Colonic mucosa (tissue), 4 donors: ENCODE measurements around the gene GRSF1. TPM values are rescaled to one million over a fixed set of nuclear protein-coding genes. Genes with fewer than 3 reads are reported as not detected.

ENCODE experiments used
- DNase-seq: peaks from one replicate; pipeline ENCODE4 v3.0.0-alpha.2; 2020
- H3K27ac ChIP-seq: fragments of 200-600 bp; one replicate; pipeline ENCODE4 v1.8.0; 2021
- H3K27me3 ChIP-seq: fragments of 200-600 bp; one replicate; pipeline ENCODE4 v1.8.0; 2021
- H3K36me3 ChIP-seq: fragments of 200-600 bp; one replicate; pipeline ENCODE4 v1.8.0; 2021
- H3K4me1 ChIP-seq: fragments of 200-600 bp; one replicate; pipeline ENCODE4 v1.8.0; 2021; ENCODE audit warnings: mild to moderate bottlenecking
- H3K4me3 ChIP-seq: fragments of 200-600 bp; one replicate; pipeline ENCODE4 v1.8.0; 2021
- H3K9ac ChIP-seq, 2 donors: one replicate each; pipeline ENCODE4 v1.7.0; 2013; ENCODE audit warnings: control low read depth in 2 of 2, low read depth in 2 of 2, low read length in 2 of 2
- H3K9me3 ChIP-seq: fragments of 200-600 bp; one replicate; pipeline ENCODE4 v1.8.0; 2021
- CTCF ChIP-seq: fragments of 200-600 bp; IDR thresholded peaks from one replicate; pipeline ENCODE4 v1.8.0; 2022; ENCODE audit warnings: antibody characterized with exemption, mild to moderate bottlenecking
- intact Hi-C: fragments of 100-400 bp; cut with DNase I; formaldehyde crosslinking; loops from one replicate; pipeline ENCODE4 v1.14.1; 2022
- total RNA-seq, 2 donors: library from RNA; stranded (reverse); fragmentation: NEBNext Ultra II Directional in 1 of 2; extraction: Animal tissue kit (Norgen Biotek cat#: 25700) in 1 of 2; gene quantifications; one replicate each; pipeline ENCODE4 v1.2.1, GENCODE V29; 2021
- donor health status: healthy.
- donor health status: DM: no; HTN: no; CAD: no.
- donor health status: DM: no; HTN: no; CAD: no.

Gene GRSF1, protein sequence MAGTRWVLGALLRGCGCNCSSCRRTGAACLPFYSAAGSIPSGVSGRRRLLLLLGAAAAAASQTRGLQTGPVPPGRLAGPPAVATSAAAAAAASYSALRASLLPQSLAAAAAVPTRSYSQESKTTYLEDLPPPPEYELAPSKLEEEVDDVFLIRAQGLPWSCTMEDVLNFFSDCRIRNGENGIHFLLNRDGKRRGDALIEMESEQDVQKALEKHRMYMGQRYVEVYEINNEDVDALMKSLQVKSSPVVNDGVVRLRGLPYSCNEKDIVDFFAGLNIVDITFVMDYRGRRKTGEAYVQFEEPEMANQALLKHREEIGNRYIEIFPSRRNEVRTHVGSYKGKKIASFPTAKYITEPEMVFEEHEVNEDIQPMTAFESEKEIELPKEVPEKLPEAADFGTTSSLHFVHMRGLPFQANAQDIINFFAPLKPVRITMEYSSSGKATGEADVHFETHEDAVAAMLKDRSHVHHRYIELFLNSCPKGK
- 100 to 1,000 TPM in 1 of 2 donors, 10 to 100 TPM in 1; 91.0 to 108 TPM for total RNA-seq

GRCh38 chr4:70839589-70840093, at the start of gene GRSF1:
GRSF1 (minus strand) TSS chr4:70839890; CDS start chr4:70839827, 63 bp downstream.
- no peaks in the 10 kb centered on the region for H3K27me3 ChIP-seq
- TF ChIP-seq CTCF, result no peak
- peak within 1 kb of the TSS; percentile 89 to 96 for H3K9ac ChIP-seq
- DNase-seq, result peak; percentile 97
- no peaks in the 10 kb centered on the region for H3K4me1 ChIP-seq
- peak within 1 kb of the TSS; percentile 86 for H3K27ac ChIP-seq
- H3K36me3 ChIP-seq, result no peaks in the 10 kb centered on the region
- H3K4me3 ChIP-seq, result peak within 1 kb of the TSS; percentile 78
- H3K9me3 ChIP-seq, result no peaks in the 10 kb centered on the region
- intact Hi-C loops, result loop anchor here (5.0 to 10.0 kb wide), 2 partner anchors 125 to 153 kb away; partner anchors contain the start of gene DCK

DNA sequence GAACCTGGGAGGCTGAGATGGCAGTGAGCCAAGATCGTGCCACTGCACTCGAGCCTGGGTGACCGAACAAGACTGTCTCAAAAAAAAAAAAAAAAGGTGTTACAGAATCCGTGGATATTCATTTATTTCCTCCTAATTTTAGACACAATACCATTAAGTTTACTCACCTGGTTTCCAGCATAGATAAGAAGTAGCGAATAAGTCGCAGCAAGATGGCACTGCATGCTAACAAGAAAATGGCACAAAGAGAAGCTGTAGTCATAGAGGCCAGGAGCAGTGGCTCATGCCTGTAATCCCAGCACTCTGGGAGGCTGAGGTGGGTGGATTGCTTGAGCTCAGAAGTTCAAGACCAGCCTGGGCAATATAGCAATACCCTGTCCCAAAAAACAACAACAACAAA, 45.5 kb upstream of the GRSF1 start:
- Histone ChIP-seq H3K27me3 (no peaks in the 10 kb centered on the region), H3K36me3 (no peaks in the 10 kb centered on the region), H3K4me3 (no peak overlapping the region), H3K27ac (no peak overlapping the region), H3K9ac (no peak overlapping the region), H3K4me1 (no peaks in the 10 kb centered on the region), H3K9me3 (no peaks in the 10 kb centered on the region)
- intact Hi-C loops, result no loop called here
- DNase-seq, result no peak
- TF ChIP-seq CTCF, result no peak

GRCh38 chr4:70880739-70881138, 41.0 kb upstream of the GRSF1 start:
- no peak for DNase-seq
- Histone ChIP-seq H3K4me1 (no peaks in the 10 kb centered on the region), H3K4me3 (no peak overlapping the region), H3K9ac (no peak overlapping the region), H3K27me3 (no peaks in the 10 kb centered on the region), H3K36me3 (no peaks in the 10 kb centered on the region), H3K9me3 (no peaks in the 10 kb centered on the region), H3K27ac (no peak overlapping the region)
- intact Hi-C loops, result no loop called here
- TF ChIP-seq CTCF, result no peak

DNA sequence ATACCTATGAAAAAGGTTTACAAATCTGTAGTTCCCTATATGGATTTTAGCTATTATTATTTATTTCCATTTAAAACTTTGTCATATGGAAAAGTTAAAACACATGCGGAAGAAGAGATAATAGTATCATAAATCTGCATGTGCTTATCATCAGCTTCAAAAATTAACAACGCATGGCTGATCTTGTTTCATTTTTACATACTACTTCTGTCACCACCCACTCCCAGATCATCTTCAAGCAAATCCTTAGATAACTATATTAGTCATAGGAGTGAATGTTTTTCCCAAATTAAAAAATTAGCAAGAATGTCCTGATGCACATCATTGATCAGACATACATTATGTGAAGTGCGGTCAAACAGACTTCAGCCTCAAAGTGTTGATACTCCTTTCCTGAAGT, 37.9 kb upstream of the GRSF1 start:
- no peak for TF ChIP-seq CTCF
- H3K9me3 ChIP-seq, result no peaks in the 10 kb centered on the region
- no peak overlapping the region for H3K9ac ChIP-seq
- H3K27ac ChIP-seq, result no peak overlapping the region
- H3K4me1 ChIP-seq, result no peaks in the 10 kb centered on the region
- no peaks in the 10 kb centered on the region for H3K27me3 ChIP-seq
- H3K4me3 ChIP-seq, result no peak overlapping the region
- DNase-seq, result no peak
- intact Hi-C loops, result no loop called here
- no peaks in the 10 kb centered on the region for H3K36me3 ChIP-seq

GRCh38 chr4:70874268-70875156, 34.8 kb upstream of the GRSF1 start:
- DNase-seq, result no peak
- H3K4me1 ChIP-seq, result no peaks in the 10 kb centered on the region
- H3K27me3 ChIP-seq, result no peaks in the 10 kb centered on the region
- no peak overlapping the region for H3K9ac ChIP-seq
- H3K9me3 ChIP-seq, result no peaks in the 10 kb centered on the region
- no peaks in the 10 kb centered on the region for H3K36me3 ChIP-seq
- intact Hi-C loops, result no loop called here
- H3K4me3 ChIP-seq, result no peak overlapping the region
- TF ChIP-seq CTCF, result no peak
- H3K27ac ChIP-seq, result no peak overlapping the region
